HG02885 (cell line): ENCODE results near the gene SLCO4A1.

Source experiments
- ATAC-seq: cut with Tn5 transposase; IDR thresholded peaks from one replicate; pipeline ENCODE4 v1.9.1; 2021; ENCODE audit warnings: mild to moderate bottlenecking; ENCODE audit not compliant: unreplicated experiment, poor library complexity

Gene SLCO4A1

GRCh38 chr20:62696434-62696957, 54.2 kb downstream of the SLCO4A1 start:
- no peak for ATAC-seq

GRCh38 chr20:62696989-62697388, 54.7 kb downstream of the SLCO4A1 start:
- no peak for ATAC-seq

- no peak for ATAC-seq
Measured at GRCh38 chr20:62697468-62697912, 55.2 kb downstream of the SLCO4A1 start.

GRCh38 chr20:62698231-62698630, 55.9 kb downstream of the SLCO4A1 start:
- ATAC-seq = no peak

- no peak for ATAC-seq
Measured at GRCh38 chr20:62699296-62699695, 57.0 kb downstream of the SLCO4A1 start.

GRCh38 chr20:62699741-62700140, 57.4 kb downstream of the SLCO4A1 start:
- no peak for ATAC-seq

- ATAC-seq = no peak
Measured at GRCh38 chr20:62700261-62700930, 58.1 kb downstream of the SLCO4A1 start.

- ATAC-seq = no peak
Measured at GRCh38 chr20:62701161-62702012, 59.1 kb downstream of the SLCO4A1 start.

GRCh38 chr20:62702013-62702300, 59.7 kb downstream of the SLCO4A1 start:
- no peak for ATAC-seq

- no peak for ATAC-seq
Measured at GRCh38 chr20:62702895-62703852, 60.9 kb downstream of the SLCO4A1 start.

GRCh38 chr20:62703853-62704228, 61.5 kb downstream of the SLCO4A1 start:
- ATAC-seq = no peak

- no peak for ATAC-seq
Measured at GRCh38 chr20:62704341-62704948, 62.1 kb downstream of the SLCO4A1 start.

- ATAC-seq = no peak
Measured at GRCh38 chr20:62705627-62706026, 63.3 kb downstream of the SLCO4A1 start.

- no peak for ATAC-seq
Measured at GRCh38 chr20:62706344-62706743, 64.0 kb downstream of the SLCO4A1 start.

GRCh38 chr20:62706857-62707256, 64.6 kb downstream of the SLCO4A1 start:
- ATAC-seq = no peak

GRCh38 chr20:62707276-62707920, 65.1 kb downstream of the SLCO4A1 start:
- ATAC-seq = no peak

- ATAC-seq = no peak
Measured at GRCh38 chr20:62707921-62708521, 65.7 kb downstream of the SLCO4A1 start.

- no peak for ATAC-seq
Measured at GRCh38 chr20:62708591-62709536, 66.6 kb downstream of the SLCO4A1 start, which contains the start of gene NTSR1. TSS of gene NTSR1 (plus strand) at chr20:62708836. CDS start at chr20:62709208, 372 bp downstream.
